H1 (cell line): ENCODE results near the gene RCAN3. TPM values are rescaled to one million over a fixed set of nuclear protein-coding genes. Genes with fewer than 3 reads are reported as not detected.
A peak's percentile ranks its signal among the peaks of the same experiment; 100 is the strongest.

ENCODE experiments used
- CTCF ChIA-PET: fragments of 300-600 bp; sonication (Branson Sonifier 250); formaldehyde crosslinking; loops from one replicate; lab custom pipeline; 2021; ENCODE audit not compliant: partially characterized antibody; lab: Charles Lee
- POLR2A ChIA-PET: fragments of 300-600 bp; sonication (Branson Sonifier 250); formaldehyde crosslinking; loops from one replicate; lab custom pipeline; 2021; ENCODE audit warnings: inconsistent platforms; ENCODE audit not compliant: partially characterized antibody; lab: Charles Lee
- DNase-seq, 2 experiments: peaks; one replicate each; pipeline versions ENCODE4 v3.0.0 to v3.0.0-alpha.2; 2010 to 2022; ENCODE audit warnings: low spot score in 2 of 2, low read depth in 1 of 2, mixed read lengths in 1 of 2
- FAIRE-seq: peaks from 2 replicates; lab custom pipeline; 2011; peaks lifted over from hg19 to GRCh38; lab: Jason Lieb, UNC
- H2AFZ ChIP-seq: 2 replicates; pipeline ENCODE4 v1.8.1; 2012; ENCODE audit warnings: low read length, inconsistent platforms
- H2AK5ac ChIP-seq: 2 replicates; pipeline ENCODE4 v1.6.1; 2013; ENCODE audit warnings: low read depth, low read length
- H2BK120ac ChIP-seq: replicated peaks from 2 replicates; pipeline ENCODE3; 2013; ENCODE audit warnings: low read depth, low read length, inconsistent platforms
- H2BK12ac ChIP-seq: 2 replicates; pipeline ENCODE4 v1.6.1; 2013; ENCODE audit warnings: low read depth, low read length
- H2BK15ac ChIP-seq: 2 replicates; pipeline ENCODE4 v1.6.1; 2013; ENCODE audit warnings: low read length
- H2BK20ac ChIP-seq: 2 replicates; pipeline ENCODE4 v1.6.1; 2013; ENCODE audit warnings: low read length
- H2BK5ac ChIP-seq: 2 replicates; pipeline ENCODE4 v1.6.1; 2013; ENCODE audit warnings: low read depth, low read length
- H3K14ac ChIP-seq: 2 replicates; pipeline ENCODE4 v1.6.1; 2013; ENCODE audit warnings: inconsistent platforms; ENCODE audit not compliant: insufficient read length
- H3K18ac ChIP-seq: 2 replicates; pipeline ENCODE4 v1.6.1; 2013; ENCODE audit warnings: low read length; ENCODE audit errors: extremely low read depth
- H3K23ac ChIP-seq: 2 replicates; pipeline ENCODE4 v1.6.1; 2013; ENCODE audit warnings: inconsistent platforms; ENCODE audit not compliant: insufficient read length
- H3K23me2 ChIP-seq: 2 replicates; pipeline ENCODE4 v1.6.1; 2013; ENCODE audit warnings: low read depth, low read length
- H3K27ac ChIP-seq: 2 replicates; pipeline ENCODE4 v1.6.1; 2011; ENCODE audit warnings: low read depth, low read length, inconsistent platforms
- H3K27me3 ChIP-seq, 4 experiments: replicated peaks in 1 of 4; 1 replicate in 1 of 4; 2 replicates in 3 of 4; pipeline versions ENCODE4 v1.6.1 to v1.8.1; 2011 to 2013; ENCODE audit warnings: low read length in 3 of 4, mild to moderate bottlenecking in 3 of 4, inconsistent platforms in 2 of 4, mixed read lengths in 2 of 4, moderate library complexity in 1 of 4; ENCODE audit not compliant: control insufficient read depth in 3 of 4, insufficient read depth in 3 of 4; ENCODE audit errors: extremely low read depth in 1 of 4
- H3K36me3 ChIP-seq, 4 experiments: 2 replicates each; pipeline versions ENCODE4 v1.6.1 to v1.8.1; 2011 to 2013; ENCODE audit warnings: mild to moderate bottlenecking in 4 of 4, low read length in 3 of 4, moderate library complexity in 2 of 4, control low read depth in 1 of 4, inconsistent platforms in 1 of 4; ENCODE audit not compliant: insufficient read depth in 4 of 4, control insufficient read depth in 2 of 4
- H3K4ac ChIP-seq: replicated peaks from 2 replicates; pipeline ENCODE3; 2013; ENCODE audit warnings: low read length, low read depth, mixed read lengths, inconsistent platforms; ENCODE audit not compliant: insufficient read length
- H3K4me1 ChIP-seq, 4 experiments: replicated peaks in 1 of 4; 1 replicate in 1 of 4; 2 replicates in 3 of 4; pipeline versions ENCODE4 v1.6.1 to v1.8.1; 2011 to 2013; ENCODE audit warnings: low read length in 3 of 4, inconsistent platforms in 2 of 4, mixed read lengths in 1 of 4; ENCODE audit not compliant: insufficient read depth in 4 of 4, control insufficient read depth in 3 of 4
- H3K4me2 ChIP-seq, 2 experiments: 2 replicates each; pipeline versions ENCODE4 v1.6.1 to v1.8.1; 2011 to 2013; ENCODE audit warnings: low read depth in 2 of 2, low read length in 2 of 2, control low read depth in 1 of 2, inconsistent platforms in 1 of 2, mild to moderate bottlenecking in 1 of 2; ENCODE audit not compliant: insufficient read depth in 1 of 2
- H3K4me3 ChIP-seq, 4 experiments: fragments of 200-600, 300-600 bp in 1 of 4; sonication (generic), shearing (Covaris generic), sonication (Bioruptor Twin) in 1 of 4; 2 replicates each; pipeline versions ENCODE4 v1.5.1 to v1.8.1; 2011 to 2016; ENCODE audit warnings: low read length in 4 of 4, low read depth in 3 of 4, control low read depth in 2 of 4, inconsistent platforms in 2 of 4, mild to moderate bottlenecking in 2 of 4, mixed read lengths in 1 of 4, moderate library complexity in 1 of 4; ENCODE audit not compliant: insufficient read depth in 2 of 4; ENCODE audit errors: extremely low read depth in 1 of 4
- H3K56ac ChIP-seq: replicated peaks from 2 replicates; pipeline ENCODE3; 2013; ENCODE audit warnings: low read depth, mild to moderate bottlenecking, mixed read lengths, low read length, inconsistent platforms; ENCODE audit not compliant: insufficient read length
- H3K79me1 ChIP-seq: 2 replicates; pipeline ENCODE4 v1.6.1; 2013; ENCODE audit warnings: low read depth, low read length, control low read depth
- H3K79me2 ChIP-seq, 2 experiments: 2 replicates each; pipeline versions ENCODE4 v1.6.1 to v1.8.1; 2012 to 2013; ENCODE audit warnings: low read length in 2 of 2, mild to moderate bottlenecking in 2 of 2, inconsistent platforms in 1 of 2; ENCODE audit not compliant: insufficient read depth in 2 of 2, control insufficient read depth in 1 of 2
- H3K9ac ChIP-seq, 4 experiments: replicated peaks in 1 of 4; 1 replicate in 1 of 4; 2 replicates in 3 of 4; pipeline versions ENCODE4 v1.6.1 to v1.8.1; 2011 to 2013; ENCODE audit warnings: low read depth in 3 of 4, low read length in 3 of 4, control low read depth in 2 of 4, mild to moderate bottlenecking in 2 of 4, moderate library complexity in 2 of 4, inconsistent platforms in 1 of 4; ENCODE audit errors: extremely low read depth in 1 of 4
- H3K9me3 ChIP-seq, 2 experiments: 2 replicates each; pipeline versions ENCODE4 v1.6.1 to v1.8.1; 2012 to 2013; ENCODE audit warnings: mild to moderate bottlenecking in 2 of 2, moderate library complexity in 2 of 2, control low read depth in 1 of 2, inconsistent platforms in 1 of 2, low read depth in 1 of 2, low read length in 1 of 2, mixed read lengths in 1 of 2; ENCODE audit not compliant: insufficient read depth in 2 of 2
- H4K20me1 ChIP-seq, 2 experiments: replicated peaks in 1 of 2; 2 replicates each; pipeline versions ENCODE3 to v1.8.1; 2011 to 2013; ENCODE audit warnings: inconsistent platforms in 2 of 2, low read length in 2 of 2, mild to moderate bottlenecking in 1 of 2; ENCODE audit not compliant: insufficient read depth in 2 of 2, control insufficient read depth in 1 of 2
- H4K5ac ChIP-seq: 2 replicates; pipeline ENCODE4 v1.6.1; 2013; ENCODE audit warnings: low read length, low read depth, mixed read lengths, inconsistent platforms; ENCODE audit not compliant: insufficient read length
- H4K8ac ChIP-seq: 2 replicates; pipeline ENCODE4 v1.8.0; 2013; ENCODE audit warnings: mild to moderate bottlenecking, moderate library complexity, low read length, inconsistent platforms; ENCODE audit not compliant: insufficient read depth; ENCODE audit errors: extremely low read depth
- H4K91ac ChIP-seq: replicated peaks from 2 replicates; pipeline ENCODE3; 2013; ENCODE audit warnings: low read length, mixed read lengths, inconsistent platforms; ENCODE audit not compliant: insufficient read length
- ATF3 ChIP-seq: IDR thresholded peaks from 2 replicates; pipeline ENCODE4 v1.6.1; 2011; ENCODE audit warnings: low read depth, mild to moderate bottlenecking, low read length; ENCODE audit not compliant: insufficient read depth
- WGBS, 2 experiments: shearing (Covaris generic) in 1 of 2; methylation state at CpG; one replicate each; pipeline versions ENCODE4 v1.1.6 to v1.1.7; 2013 to 2015; ENCODE audit warnings: low lambda C conversion rate in 2 of 2, mixed read lengths in 2 of 2, inconsistent platforms in 1 of 2, low coverage in 1 of 2, missing lambda C conversion rate in 1 of 2; ENCODE audit not compliant: insufficient replicate concordance in 2 of 2, insufficient coverage in 1 of 2, insufficient read length in 1 of 2; ENCODE audit errors: extremely low coverage in 1 of 2, missing lambda C conversion rate in 1 of 2; 5-methylcytosine and 5-hydroxymethylcytosine counted together
- polyA plus RNA-seq, 7 experiments: library from polyadenylated mRNA; depleted of rRNA in 3 of 7; stranded (reverse) in 5 of 7; unstranded in 2 of 7; fragments of >200 nt in 5 of 7; fragments of 200-250 nt in 2 of 7; gene quantifications; 1 replicate in 5 of 7; 2 replicates in 1 of 7; 4 replicates in 1 of 7; pipeline versions ENCODE4 v1.2.1 to v1.2.3, GENCODE V29; 2011 to 2013; ENCODE audit warnings: missing spikeins in 2 of 7, mixed read lengths in 2 of 7
- total RNA-seq: library from RNA; stranded (reverse); fragmentation: NEBNext Ultra II Directional; extraction: Animal tissue kit (Norgen Biotek cat#: 25700); gene quantifications from 2 replicates; pipeline ENCODE4 v1.2.1, GENCODE V29; 2021

RCAN3 gene
- total and polyA plus RNA-seq, 2 of the 8 experiments (the other 6 are each of a cell fraction or from before 2014, with no cell fraction given): 5.6 to 16.6 TPM

- no peak for DNase-seq
- ChIA-PET CTCF (interaction anchor here (0.6 to 4.8 kb wide), 24 partner anchors 11 to 242 kb away, joined by 3 to 53 read pairs (median 5); partner anchors contain the start of gene NIPAL3), POLR2A (no interaction called here)
- Histone ChIP-seq H2BK15ac (no peak overlapping the region), H3K23me2 (no peaks in the 10 kb centered on the region), H3K18ac (no peak overlapping the region), H4K91ac (no peak overlapping the region), H2BK5ac (no peak overlapping the region), H3K4me1 (peaks cover 0 to 8% (median 0%) of the 10 kb centered on the region in 4 experiments; a peak in 1 of 7 replicates), H3K23ac (no peak overlapping the region), H3K14ac (no peak overlapping the region), H3K27ac (no peak overlapping the region), H2AFZ (no peak overlapping the region), H3K4me3 (no peak overlapping the region), H3K79me1 (no peaks in the 10 kb centered on the region), H2BK20ac (no peak overlapping the region), H3K56ac (no peak overlapping the region), H3K9me3 (no peaks in the 10 kb centered on the region), H3K27me3 (no peaks in the 10 kb centered on the region), H4K8ac (no peak overlapping the region), H2AK5ac (no peak overlapping the region), H4K20me1 (no peaks in the 10 kb centered on the region), H3K36me3 (no peaks in the 10 kb centered on the region), H2BK12ac (no peak overlapping the region), H3K4me2 (no peak overlapping the region; a peak in 1 of 4 replicates), H2BK120ac (no peak overlapping the region), H3K79me2 (no peaks in the 10 kb centered on the region), H4K5ac (no peak overlapping the region), H3K4ac (no peak overlapping the region), H3K9ac (no peak overlapping the region)
- WGBS, 2 experiments: 69% methylated on average over 7 of the region's 7 CpGs; no CpG with 5 or more reads in 1 of the 2 experiments
- no peak for TF ChIP-seq ATF3
- FAIRE-seq: peak; percentile 57
Observed at GRCh38 chr1:24540906-24541710, 38.5 kb downstream of the RCAN3 start.
